Testis (tissue), 3 donors: ENCODE results near the gene EHMT1. TPM values are rescaled to one million over a fixed set of nuclear protein-coding genes. Genes with fewer than 3 reads are reported as not detected.
A peak's percentile ranks its signal among the peaks of the same experiment; 100 is the strongest.

Source experiments
- DNase-seq: peaks from one replicate; pipeline ENCODE4 v3.0.0-alpha.2; 2019
- H3K27ac ChIP-seq, 2 donors: fragments of 200-600 bp; sonication (generic); one replicate each; pipeline ENCODE4 v1.5.1; 2019
- H3K27me3 ChIP-seq: fragments of 200-600 bp; sonication (generic); one replicate; pipeline ENCODE4 v1.5.1; 2019
- H3K36me3 ChIP-seq: fragments of 200-600 bp; sonication (generic); one replicate; pipeline ENCODE4 v1.5.1; 2017; ENCODE audit warnings: low read depth; ENCODE audit errors: missing control alignments
- H3K4me1 ChIP-seq: fragments of 200-600 bp; sonication (generic); one replicate; pipeline ENCODE4 v1.5.1; 2019
- H3K4me3 ChIP-seq, 2 donors: fragments of 200-600 bp; sonication (generic); one replicate each; pipeline ENCODE4 v1.5.1; 2017 to 2019
- H3K9me3 ChIP-seq: fragments of 200-600 bp; sonication (generic); one replicate; pipeline ENCODE4 v1.5.1; 2017
- CTCF ChIP-seq, 3 experiments: fragments of 450-650 bp in 2 of 3; fragments of 200-600 bp in 1 of 3; sonication (generic) in 1 of 3; IDR thresholded peaks; one replicate each; pipeline ENCODE4 v1.5.1; 2016 to 2019; ENCODE audit warnings: antibody characterized with exemption in 3 of 3, mild to moderate bottlenecking in 2 of 3, moderate library complexity in 1 of 3
- POLR2A ChIP-seq: fragments of 450-650 bp; IDR thresholded peaks from one replicate; pipeline ENCODE4 v1.6.1; 2017; ENCODE audit warnings: antibody characterized with exemption, mild to moderate bottlenecking, moderate library complexity
- WGBS, 2 donors: methylation state at CpG; one replicate each; pipeline ENCODE4 v1.1.5; 2018; 5-methylcytosine and 5-hydroxymethylcytosine counted together
- intact Hi-C: fragments of 100-400 bp; cut with DNase I; formaldehyde crosslinking; loops from one replicate; pipeline ENCODE4 v1.15.1; 2023; ENCODE audit warnings: low total_unique reads
- polyA plus RNA-seq: library from polyadenylated mRNA; stranded (reverse); fragments of 350-450 nt; fragmentation: Illumina TruSeq; extraction: RNeasy Lipid Tissue Mini Kit (QIAGEN cat#74804); gene quantifications from one replicate; pipeline ENCODE4 v1.2.3, GENCODE V29; 2014; ENCODE audit warnings: low read depth, low replicate concordance; ENCODE audit not compliant: insufficient read depth
- total RNA-seq, 2 donors: library from RNA; depleted of rRNA; stranded (reverse); fragments of >200 nt; gene quantifications; one replicate each; pipeline ENCODE4 v1.2.3, GENCODE V29; 2016

EHMT1 gene
- total and polyA plus RNA-seq, 3 donors from 2014 or later, result 116 to 207 (median 193) TPM

GRCh38 chr9:137575364-137575715 is 43.5 kb upstream of the EHMT1 start:
- Histone ChIP-seq H3K9me3 (no peaks in the 10 kb centered on the region), H3K4me3 (no peak overlapping the region), H3K27ac (no peak overlapping the region), H3K27me3 (no peaks in the 10 kb centered on the region), H3K36me3 (no peaks in the 10 kb centered on the region), H3K4me1 (peaks cover 6% of the 10 kb centered on the region)
- 74 to 81% methylated on average over 9 of the region's 9 CpGs for WGBS, 2 donors
- intact Hi-C loops, result no loop called here
- TF ChIP-seq CTCF (IDR thresholded peaks at IDR 0.05), result no peak
- no peak for TF ChIP-seq POLR2A
- DNase-seq, result no peak

GRCh38 chr9:137575716-137576411 is 42.9 kb upstream of the EHMT1 start:
- WGBS, 2 donors, result 87 to 89% methylated on average over 12 of the region's 12 CpGs
- Histone ChIP-seq H3K4me3 (no peak overlapping the region), H3K27ac (no peak overlapping the region), H3K4me1 (peaks cover 6% of the 10 kb centered on the region), H3K9me3 (no peaks in the 10 kb centered on the region), H3K27me3 (no peaks in the 10 kb centered on the region), H3K36me3 (no peaks in the 10 kb centered on the region)
- intact Hi-C loops, result no loop called here
- TF ChIP-seq POLR2A, result no peak
- no peak for TF ChIP-seq CTCF (IDR thresholded peaks at IDR 0.05)
- DNase-seq, result no peak

GRCh38 chr9:137578518-137579258 is 40.1 kb upstream of the EHMT1 start, which contains the start of gene DPH7:
TSS of gene DPH7 (minus strand) at chr9:137578925. CDS start at chr9:137578777, 148 bp downstream.
- H3K27me3 ChIP-seq, result no peaks in the 10 kb centered on the region
- H3K4me1 ChIP-seq, result peaks cover 6% of the 10 kb centered on the region
- peak within 1 kb of the TSS; percentile 77 to 79 for H3K27ac ChIP-seq
- DNase-seq, result peak; percentile 96
- H3K36me3 ChIP-seq, result no peaks in the 10 kb centered on the region
- 0 to 3% methylated on average over 1 to 81 of the region's 82 CpGs for WGBS, 2 donors
- intact Hi-C loops, result no loop called here
- no peaks in the 10 kb centered on the region for H3K9me3 ChIP-seq
- H3K4me3 ChIP-seq, result peak within 1 kb of the TSS; percentile 95 to 98
- TF ChIP-seq CTCF (IDR thresholded peaks at IDR 0.05) (peak; percentile 87 to 96 (median 95)), POLR2A (no peak)

GRCh38 chr9:137579259-137579604 is 39.6 kb upstream of the EHMT1 start:
- no peaks in the 10 kb centered on the region for H3K36me3 ChIP-seq
- H3K9me3 ChIP-seq, result no peaks in the 10 kb centered on the region
- H3K27me3 ChIP-seq, result no peaks in the 10 kb centered on the region
- H3K4me1 ChIP-seq, result peaks cover 6% of the 10 kb centered on the region
- peak overlapping the region; percentile 95 to 98 for H3K4me3 ChIP-seq
- DNase-seq, result no peak
- intact Hi-C loops, result no loop called here
- peak overlapping the region; percentile 28 to 77 for H3K27ac ChIP-seq
- WGBS, 2 donors, result 27 to 31% methylated on average over 8 to 19 of the region's 19 CpGs
- TF ChIP-seq CTCF (IDR thresholded peaks at IDR 0.05) (no peak), POLR2A (no peak)
